Measurements from ENCODE around the gene CPNE4.
"Not testable (repeated sequence)": the region's sequence is repeated elsewhere in the genome, so short reads cannot be mapped to it uniquely, and the experiment has no call there.

CPNE4 gene

DNA sequence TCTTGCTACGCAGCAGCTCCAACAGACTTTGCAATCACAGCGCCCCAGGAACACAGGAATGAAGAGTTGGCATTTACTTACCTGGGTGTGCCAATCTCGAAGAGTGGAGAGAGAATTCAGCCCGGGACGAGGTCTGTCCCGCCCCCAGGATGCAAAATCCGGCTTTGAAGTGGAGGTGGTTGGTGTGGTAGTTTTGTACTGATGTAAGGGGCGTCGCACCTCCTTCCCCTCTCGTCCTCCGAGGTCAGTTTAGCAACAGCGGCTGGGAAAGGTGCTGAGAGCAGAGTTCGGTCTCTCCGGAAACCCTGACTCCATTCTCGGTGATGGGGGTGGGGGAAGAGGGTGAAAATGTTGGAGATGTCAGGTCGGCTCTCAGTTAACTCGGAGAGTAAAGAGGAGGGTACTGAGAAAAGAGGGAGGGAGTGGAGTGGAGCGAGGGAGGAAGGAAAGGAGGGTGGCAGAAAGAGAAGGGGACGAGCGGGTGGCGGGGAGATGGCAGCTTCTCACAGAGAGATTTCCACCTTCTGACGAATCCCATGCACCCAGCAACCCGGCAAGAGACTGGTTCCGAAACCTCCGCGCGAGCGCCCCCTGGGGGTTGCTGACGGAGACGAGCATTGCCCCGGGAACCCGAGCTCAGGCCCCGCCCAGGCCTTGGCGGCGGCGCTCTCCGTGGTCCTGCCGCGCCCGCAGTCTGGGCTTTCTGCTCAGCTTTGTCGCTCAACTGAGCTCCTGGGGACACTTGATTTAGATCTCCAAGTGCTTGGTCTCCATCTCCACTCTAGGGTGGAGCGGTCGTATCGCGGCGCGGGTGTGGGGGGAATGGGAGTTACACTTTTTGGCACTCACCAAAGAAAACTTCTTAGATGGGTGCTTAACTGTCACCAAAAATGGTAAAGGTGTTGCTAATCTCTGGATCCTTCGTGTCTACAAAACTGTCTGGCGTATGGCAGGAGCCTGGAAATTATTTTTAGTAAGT lies at the start of gene CPNE4:
CPNE4 (minus strand) TSS at position 529 of the 979 bp plus-strand sequence.
- DNase-seq (ENCODE audit: low read depth), result peak; percentile 48

DNA sequence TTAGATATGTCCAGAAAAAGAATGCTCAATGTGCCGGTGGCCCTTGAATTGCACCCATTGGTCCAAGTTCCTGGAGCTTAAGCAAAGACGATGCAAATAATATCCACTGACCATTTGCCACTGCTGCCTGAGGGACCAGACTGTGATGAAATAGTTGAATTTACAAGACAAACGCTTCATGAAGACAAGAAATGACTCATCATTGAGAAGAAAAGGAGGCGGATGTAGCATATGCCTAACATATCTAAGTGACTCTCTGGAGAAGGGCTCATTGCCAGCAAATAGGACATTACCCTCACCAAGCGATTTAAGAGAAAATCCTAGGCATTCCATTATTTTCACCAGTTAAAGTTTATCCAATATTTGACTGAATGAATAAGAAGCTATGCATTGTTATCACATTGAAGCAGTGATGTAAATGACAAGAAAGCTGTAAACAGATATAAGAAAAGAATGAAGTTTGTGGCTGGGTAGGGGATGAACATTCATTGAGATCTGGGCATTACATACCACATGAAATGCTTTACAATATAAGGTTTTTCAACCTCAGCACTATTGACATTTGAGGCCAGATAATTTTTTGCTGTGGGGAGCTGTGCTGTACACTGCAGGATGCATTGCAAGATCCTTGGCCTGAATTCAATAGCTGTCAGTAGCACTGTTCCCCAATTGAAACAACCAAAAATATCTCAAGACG lies 48.9 kb upstream of the CPNE4 start:
- peak; percentile 36 for DNase-seq (ENCODE audit: low read depth)

DNA sequence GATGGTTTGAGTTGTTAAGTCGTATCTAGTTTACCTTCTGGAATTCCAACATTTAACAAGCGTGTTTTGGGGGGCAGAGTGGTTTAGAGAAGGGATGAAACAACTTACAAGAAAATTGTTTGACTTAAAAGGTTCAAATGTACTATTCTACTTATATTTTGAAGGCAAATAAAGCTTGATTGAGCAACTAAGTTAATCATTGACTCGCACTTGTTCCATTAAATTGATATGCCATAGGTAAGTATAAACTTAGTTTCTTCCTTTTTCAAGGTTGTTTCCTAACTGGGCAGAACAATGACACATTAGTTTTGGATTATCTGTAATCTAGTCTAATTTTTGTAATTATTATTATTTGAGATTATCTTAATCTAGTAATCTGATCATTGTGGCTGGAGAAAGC lies 48.3 kb upstream of the CPNE4 start:
- DNase-seq (ENCODE audit: low read depth), result no peak

DNA sequence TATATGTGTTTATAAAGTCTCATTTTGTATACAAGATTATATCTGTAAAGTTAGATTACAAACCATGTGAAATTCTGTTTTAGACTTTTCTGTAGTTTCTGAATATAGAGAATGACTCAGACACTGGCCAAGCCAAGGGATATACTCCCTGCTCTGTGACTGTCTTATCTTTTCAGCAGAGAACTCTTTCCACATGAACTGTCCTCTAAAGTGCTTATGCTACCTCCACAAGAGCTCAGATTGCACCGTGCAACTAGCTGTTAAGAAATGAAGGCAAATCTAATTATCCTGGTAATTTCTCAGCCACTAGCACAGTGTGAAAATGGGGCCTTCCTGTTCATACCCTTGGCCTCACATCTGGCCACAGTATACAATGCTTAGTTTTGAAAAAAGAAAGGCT lies 44.3 kb upstream of the CPNE4 start:
- DNase-seq (ENCODE audit: low read depth), result no peak

- no peak for DNase-seq (ENCODE audit: low read depth)
Measured at GRCh38 chr3:132073771-132074170, 39.0 kb upstream of the CPNE4 start.

DNA sequence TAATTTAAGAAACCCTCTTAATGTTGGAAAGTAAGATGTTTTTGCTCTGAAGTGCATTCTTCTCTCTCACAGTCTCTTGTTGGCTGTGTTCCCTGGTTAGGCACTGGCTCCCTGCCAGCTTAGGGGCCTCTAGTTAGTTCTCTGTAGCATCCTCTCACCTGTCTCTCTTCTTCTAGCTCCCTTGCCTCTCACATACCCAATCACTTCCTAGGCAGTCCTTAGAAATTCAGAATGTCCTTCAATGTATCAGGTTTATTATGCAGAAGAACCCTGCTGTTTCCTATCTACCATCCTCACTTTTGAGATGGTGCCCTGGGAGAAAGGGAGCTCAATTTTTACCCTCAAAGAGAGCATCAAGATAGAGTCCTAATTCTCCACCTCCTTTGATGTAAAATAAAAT lies 36.2 kb upstream of the CPNE4 start:
- no peak for DNase-seq (ENCODE audit: low read depth)

GRCh38 chr3:132064114-132064513 lies 29.3 kb upstream of the CPNE4 start:
- DNase-seq (ENCODE audit: low read depth), result no peak

GRCh38 chr3:132062535-132062934 lies 27.7 kb upstream of the CPNE4 start:
- no peak for DNase-seq (ENCODE audit: low read depth)

- DNase-seq (ENCODE audit: low read depth), result no peak
Measured at GRCh38 chr3:132055872-132056271, 21.1 kb upstream of the CPNE4 start.

DNA sequence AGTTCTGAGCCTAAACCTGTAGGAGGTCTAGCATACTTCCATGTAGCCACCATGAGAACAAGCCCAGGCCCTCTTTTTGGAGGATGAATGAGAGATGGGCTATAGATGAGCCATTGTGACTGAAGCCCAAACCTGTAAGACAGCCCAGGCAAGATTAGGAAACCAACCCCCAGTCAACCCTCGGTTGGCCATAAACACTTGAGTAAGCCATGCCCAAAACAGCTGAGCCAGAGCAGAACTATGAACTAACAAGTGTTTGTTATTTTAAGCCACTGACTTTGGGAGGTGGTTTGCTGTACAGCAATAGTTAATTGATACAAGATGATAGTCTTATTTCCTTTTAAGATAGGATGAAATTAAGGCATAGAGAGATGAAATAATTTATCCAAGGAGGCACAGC lies 12.4 kb upstream of the CPNE4 start:
- peak; percentile 42 for DNase-seq (ENCODE audit: low read depth)

- not testable (repeated sequence) for DNase-seq (ENCODE audit: low read depth)
Measured at GRCh38 chr3:132044874-132045273, 10.1 kb upstream of the CPNE4 start.

DNA sequence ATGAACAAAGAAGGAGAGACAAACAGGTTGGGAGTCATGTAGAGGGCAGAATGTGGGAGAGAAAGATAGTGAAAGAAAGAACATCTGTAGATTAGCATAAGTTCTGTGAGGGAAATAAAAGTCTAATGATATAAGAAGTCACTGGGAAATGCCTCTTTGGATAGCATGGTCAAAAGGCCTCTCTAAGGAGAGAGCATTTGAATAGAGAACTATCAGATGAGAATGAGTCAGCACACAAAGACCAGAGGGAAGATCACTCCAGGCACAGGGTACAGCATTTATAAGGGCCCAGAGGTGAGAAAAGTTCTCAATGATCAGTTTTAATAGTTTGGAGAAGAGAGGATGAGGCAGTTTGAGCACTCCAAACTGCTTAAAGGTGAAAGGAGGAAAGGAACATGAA lies 7.9 kb upstream of the CPNE4 start:
- no peak for DNase-seq (ENCODE audit: low read depth)

- DNase-seq (ENCODE audit: low read depth), result peak; percentile 7
Measured at GRCh38 chr3:132038198-132038825, 3.5 kb upstream of the CPNE4 start.

DNA sequence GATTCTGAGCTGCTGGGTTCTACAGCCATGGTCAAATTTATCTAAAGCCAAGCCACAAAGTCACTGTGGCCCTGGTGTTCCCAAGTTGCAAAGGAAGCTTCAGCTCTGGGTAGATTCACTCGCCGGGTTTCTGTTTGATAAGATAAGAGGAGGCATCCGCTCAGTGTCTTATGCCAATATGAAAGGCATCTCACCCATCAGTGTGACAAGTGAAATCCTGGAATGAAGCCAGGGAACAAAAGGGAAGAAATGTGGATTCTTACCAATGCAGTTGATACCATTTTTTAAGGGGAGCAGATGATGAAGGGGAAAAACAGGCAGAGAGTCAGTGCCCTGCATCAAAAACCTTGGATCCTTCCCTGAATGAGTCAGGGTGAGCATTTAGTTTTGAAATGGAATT lies 2.8 kb upstream of the CPNE4 start:
- no peak for DNase-seq (ENCODE audit: low read depth)

- DNase-seq (ENCODE audit: low read depth), result no peak
Measured at GRCh38 chr3:132037056-132037455, 2.2 kb upstream of the CPNE4 start.

DNA sequence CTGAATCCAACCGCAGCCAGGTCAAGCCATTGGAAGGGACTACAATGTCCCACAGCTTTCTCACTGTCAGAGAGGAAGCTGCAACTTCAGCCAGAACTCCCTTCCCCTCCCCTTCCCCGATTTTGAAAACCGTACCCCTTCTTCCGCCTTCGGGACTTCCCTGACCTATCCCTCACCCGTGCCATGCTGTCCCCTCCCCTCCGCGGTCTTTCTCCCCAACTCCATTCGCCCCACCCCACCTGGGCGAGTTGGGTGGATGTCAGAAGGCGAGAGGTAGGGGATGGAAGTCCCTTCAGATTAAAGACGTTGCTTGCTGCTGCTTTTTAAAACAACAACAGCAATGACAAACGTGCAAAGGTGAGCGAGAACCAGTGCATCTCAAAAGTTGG lies 723 bp downstream of the CPNE4 start:
- no peak for DNase-seq (ENCODE audit: low read depth)

- DNase-seq (ENCODE audit: low read depth), result no peak
Measured at GRCh38 chr3:132033471-132033870, 1.3 kb downstream of the CPNE4 start.

- DNase-seq (ENCODE audit: low read depth), result no peak
Measured at GRCh38 chr3:132032959-132033358, 1.9 kb downstream of the CPNE4 start.

DNA sequence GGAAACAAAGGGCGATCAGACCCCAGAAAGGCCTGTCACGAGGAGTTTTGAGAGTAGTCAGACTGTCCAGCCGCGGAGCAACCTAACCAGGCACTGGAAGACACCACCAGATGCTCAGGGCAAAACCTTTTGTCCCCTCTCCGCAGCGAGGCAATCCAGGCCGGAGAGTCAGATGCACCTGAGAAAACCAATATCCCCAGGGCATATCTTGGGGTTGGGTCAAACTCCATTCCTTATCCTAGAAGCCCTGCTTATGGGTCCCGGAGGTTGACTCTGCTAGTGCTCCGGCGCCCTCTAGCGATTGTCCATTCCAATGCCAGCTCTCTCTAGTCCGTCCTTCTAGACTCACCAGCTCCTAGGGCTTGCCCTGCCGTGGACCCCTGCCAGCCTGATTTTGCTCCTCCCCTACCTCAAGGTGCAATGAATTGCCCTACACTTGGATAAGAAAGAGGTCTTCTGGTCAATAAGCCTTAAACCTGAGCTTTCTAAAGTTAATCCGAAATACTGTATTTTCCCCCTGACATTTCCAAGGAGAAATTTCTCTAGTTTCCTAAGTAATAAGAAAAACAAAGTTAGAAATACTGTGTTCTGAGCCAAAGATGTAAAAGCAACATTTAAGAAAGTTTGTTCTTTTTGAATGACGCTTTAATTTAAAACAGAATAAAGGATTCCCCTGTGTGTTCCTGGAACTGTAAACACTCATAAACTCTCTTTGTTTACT lies 5.5 kb downstream of the CPNE4 start:
- DNase-seq (ENCODE audit: low read depth), result peak; percentile 70

DNA sequence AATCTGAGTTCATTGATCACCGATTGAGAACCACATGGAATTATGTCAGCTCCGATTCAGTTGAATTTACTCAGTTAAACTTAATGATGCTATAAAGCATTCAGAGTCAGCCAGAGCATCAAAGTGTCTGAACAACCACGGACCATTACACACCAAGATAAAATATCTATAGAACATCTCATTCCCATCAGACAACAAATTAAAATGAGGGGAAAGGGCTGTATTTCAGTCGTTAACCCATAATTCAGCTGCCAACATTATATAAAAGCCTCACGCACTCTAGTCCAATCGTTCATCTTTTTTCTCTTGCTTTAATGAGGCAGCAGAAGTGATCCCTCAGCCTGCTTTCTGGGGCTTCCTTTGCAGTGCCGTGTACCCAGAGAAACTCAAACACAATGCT lies 11.9 kb downstream of the CPNE4 start:
- no peak for DNase-seq (ENCODE audit: low read depth)

- no peak for DNase-seq (ENCODE audit: low read depth)
Measured at GRCh38 chr3:132020058-132020457, 14.8 kb downstream of the CPNE4 start.

DNA sequence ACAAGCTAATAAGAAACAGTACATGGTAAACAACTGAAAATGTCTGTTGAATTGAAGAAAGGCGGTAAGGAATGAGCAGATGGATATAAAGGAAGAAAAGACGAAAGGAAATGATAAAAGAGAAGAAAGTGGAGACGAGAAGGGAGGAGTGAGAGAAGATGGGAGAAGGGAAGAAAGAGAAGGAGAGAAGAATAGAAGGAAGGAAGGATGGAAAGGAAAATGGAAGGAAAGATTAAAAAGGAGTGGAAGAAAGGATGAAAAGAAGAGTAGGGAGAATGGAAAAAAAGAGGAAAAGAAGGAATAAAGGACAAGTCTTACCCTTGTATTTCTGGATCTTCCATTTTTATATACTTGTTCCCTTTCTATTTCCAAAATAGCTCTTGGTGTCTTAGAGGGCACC lies 17.7 kb downstream of the CPNE4 start:
- no peak for DNase-seq (ENCODE audit: low read depth)

Measured in fibroblast of gingiva (primary cell).